Gastroesophageal sphincter (tissue), 4 donors: Measurements from ENCODE around the gene MAN2B1. TPM values are rescaled to one million over a fixed set of nuclear protein-coding genes. Genes with fewer than 3 reads are reported as not detected.

Source experiments
- ATAC-seq: fragments of 150-250 bp; one replicate; pipeline ENCODE4 v1.9.1; 2016; ENCODE audit warnings: mild to moderate bottlenecking, moderate library complexity
- H3K27ac ChIP-seq, 4 donors: fragments of 200-600 bp; sonication (generic) in 3 of 4; 1 replicate in 3 of 4; 2 replicates in 1 of 4; pipeline ENCODE4 v1.5.1; 2016 to 2019
- H3K27me3 ChIP-seq: fragments of 200-600 bp; sonication (generic); one replicate; pipeline ENCODE4 v1.5.1; 2019
- H3K36me3 ChIP-seq, 2 donors: fragments of 200-600 bp; sonication (generic); one replicate each; pipeline ENCODE4 v1.5.1; 2019; ENCODE audit warnings: control low read depth in 1 of 2
- H3K4me1 ChIP-seq, 3 donors: fragments of 200-600 bp; sonication (generic); 1 replicate in 2 of 3; 2 replicates in 1 of 3; pipeline ENCODE4 v1.5.1; 2016 to 2019; ENCODE audit warnings: control low read depth in 2 of 3
- H3K4me3 ChIP-seq, 2 donors: fragments of 200-600 bp; sonication (generic); one replicate each; pipeline ENCODE4 v1.5.1; 2019; ENCODE audit warnings: mild to moderate bottlenecking in 1 of 2, moderate library complexity in 1 of 2
- H3K9me3 ChIP-seq, 3 donors: fragments of 200-600 bp; sonication (generic); one replicate each; pipeline ENCODE4 v1.5.1; 2017 to 2019; ENCODE audit warnings: control low read depth in 2 of 3
- CTCF ChIP-seq, 4 experiments: fragments of 200-600 bp in 2 of 4; fragments of 450-650 bp in 2 of 4; sonication (generic) in 1 of 4; IDR thresholded peaks; one replicate each; pipeline ENCODE4 v1.5.1; 2017 to 2019; ENCODE audit warnings: antibody characterized with exemption in 4 of 4, mild to moderate bottlenecking in 2 of 4, moderate library complexity in 2 of 4
- EP300 ChIP-seq: sonication (generic); formaldehyde crosslinking; IDR thresholded peaks from one replicate; pipeline ENCODE4 v1.6.1; 2017; ENCODE audit warnings: antibody characterized with exemption, mild to moderate bottlenecking
- POLR2A ChIP-seq, 2 donors: fragments of 450-650 bp; IDR thresholded peaks; one replicate each; pipeline ENCODE4 v1.6.1; 2017; ENCODE audit warnings: antibody characterized with exemption in 2 of 2, mild to moderate bottlenecking in 2 of 2, moderate library complexity in 1 of 2
- POLR2AphosphoS5 ChIP-seq: sonication (generic); formaldehyde crosslinking; IDR thresholded peaks from one replicate; pipeline ENCODE4 v1.6.1; 2017; ENCODE audit warnings: antibody characterized with exemption
- WGBS, 2 donors: methylation state at CpG; one replicate each; pipeline ENCODE4 v1.1.5; 2018; ENCODE audit warnings: low coverage in 1 of 2; 5-methylcytosine and 5-hydroxymethylcytosine counted together
- total RNA-seq, 4 donors: library from RNA; depleted of rRNA; stranded (reverse); fragments of >200 nt; gene quantifications; one replicate each; pipeline ENCODE4 v1.1.0, GENCODE V29; 2016

MAN2B1 gene
- total RNA-seq, 4 donors from 2014 or later: 61.3 to 98.1 (median 70.8) TPM

- Histone ChIP-seq H3K4me3 (no peak overlapping the region), H3K9me3 (no peaks in the 10 kb centered on the region), H3K36me3 (peaks cover 0 to 54% of the 10 kb centered on the region in 2 donors), H3K27ac (no peak overlapping the region), H3K27me3 (no peaks in the 10 kb centered on the region), H3K4me1 (peaks cover 0 to 17% (median 10%) of the 10 kb centered on the region in 3 donors)
- 90 to 92% methylated on average over 3 to 5 of the region's 6 CpGs for WGBS, 2 donors
- TF ChIP-seq EP300: no peak
- ATAC-seq: no peak
These were observed 14.3 kb downstream of the MAN2B1 start for GRCh38 chr19:12652219-12652618.

GRCh38 chr19:12649941-12650340 is 16.6 kb downstream of the MAN2B1 start:
- no peak overlapping the region for H3K27ac ChIP-seq
- no peak for TF ChIP-seq POLR2AphosphoS5
- TF ChIP-seq POLR2A (IDR thresholded peaks at IDR 0.05): no peak
- TF ChIP-seq CTCF (IDR thresholded peaks at IDR 0.05): no peak
- TF ChIP-seq EP300: no peak
- no peak overlapping the region for H3K4me3 ChIP-seq
- ATAC-seq: no peak
- H3K27me3 ChIP-seq: no peaks in the 10 kb centered on the region
- no peaks in the 10 kb centered on the region for H3K9me3 ChIP-seq
- H3K4me1 ChIP-seq: peaks cover 0 to 19% (median 10%) of the 10 kb centered on the region in 3 donors
- peaks cover 0 to 31% of the 10 kb centered on the region in 2 donors for H3K36me3 ChIP-seq
- 100% methylated on average over 2 of the region's 10 CpGs; no CpG with 5 or more reads in 1 of the 2 donors for WGBS, 2 donors

GRCh38 chr19:12648088-12648487 is 18.5 kb downstream of the MAN2B1 start:
- H3K4me1 ChIP-seq: peaks cover 0 to 19% (median 10%) of the 10 kb centered on the region in 3 donors
- no peaks in the 10 kb centered on the region for H3K9me3 ChIP-seq
- ATAC-seq: peak; percentile 51
- H3K27me3 ChIP-seq: no peaks in the 10 kb centered on the region
- H3K4me3 ChIP-seq: peak overlapping the region; percentile 37 to 48
- TF ChIP-seq CTCF (IDR thresholded peaks at IDR 0.05): peak in 2 of 4 experiments; percentile 16 to 56
- no peak for TF ChIP-seq POLR2A (IDR thresholded peaks at IDR 0.05)
- no peak for TF ChIP-seq POLR2AphosphoS5
- no peak for TF ChIP-seq EP300
- peak overlapping the region in 1 of 4 donors; percentile 41 for H3K27ac ChIP-seq
- H3K36me3 ChIP-seq: peaks cover 0 to 16% of the 10 kb centered on the region in 2 donors
- WGBS, 2 donors: 18% methylated on average over 13 of the region's 29 CpGs; no CpG with 5 or more reads in 1 of the 2 donors

GRCh38 chr19:12647490-12648071 is 19.0 kb downstream of the MAN2B1 start:
- TF ChIP-seq CTCF (IDR thresholded peaks at IDR 0.05) (no peak), POLR2AphosphoS5 (no peak), EP300 (no peak), POLR2A (IDR thresholded peaks at IDR 0.05) (no peak)
- Histone ChIP-seq H3K4me3 (peak overlapping the region; percentile 37 to 48), H3K36me3 (peaks cover 0 to 16% of the 10 kb centered on the region in 2 donors), H3K27ac (peak overlapping the region in 2 of 4 donors; percentile 30 to 41), H3K9me3 (no peaks in the 10 kb centered on the region), H3K4me1 (peaks cover 0 to 19% (median 10%) of the 10 kb centered on the region in 3 donors), H3K27me3 (no peaks in the 10 kb centered on the region)
- WGBS, 2 donors: 5% methylated on average over 26 of the region's 31 CpGs; no CpG with 5 or more reads in 1 of the 2 donors
- peak; percentile 94 for ATAC-seq

GRCh38 chr19:12647047-12647446 is 19.5 kb downstream of the MAN2B1 start:
- Histone ChIP-seq H3K4me3 (no peak overlapping the region), H3K9me3 (no peaks in the 10 kb centered on the region), H3K27me3 (no peaks in the 10 kb centered on the region), H3K4me1 (peaks cover 0 to 19% (median 10%) of the 10 kb centered on the region in 3 donors), H3K36me3 (peaks cover 0 to 11% of the 10 kb centered on the region in 2 donors), H3K27ac (no peak overlapping the region)
- ATAC-seq: no peak
- TF ChIP-seq POLR2A (IDR thresholded peaks at IDR 0.05) (no peak), CTCF (IDR thresholded peaks at IDR 0.05) (no peak), EP300 (no peak), POLR2AphosphoS5 (no peak)
- 68 to 100% methylated on average over 1 to 3 of the region's 8 CpGs for WGBS, 2 donors
